GM19239 (cell line): ENCODE results near the gene PSD4.

ENCODE experiments used
- DNase-seq: peaks from one replicate; pipeline ENCODE4 v3.0.0; 2011; ENCODE audit warnings: low spot score; ENCODE audit not compliant: insufficient read length
- FAIRE-seq: peaks from 2 replicates; lab custom pipeline; 2011; peaks lifted over from hg19 to GRCh38; lab: Jason Lieb, UNC

Gene PSD4

DNA sequence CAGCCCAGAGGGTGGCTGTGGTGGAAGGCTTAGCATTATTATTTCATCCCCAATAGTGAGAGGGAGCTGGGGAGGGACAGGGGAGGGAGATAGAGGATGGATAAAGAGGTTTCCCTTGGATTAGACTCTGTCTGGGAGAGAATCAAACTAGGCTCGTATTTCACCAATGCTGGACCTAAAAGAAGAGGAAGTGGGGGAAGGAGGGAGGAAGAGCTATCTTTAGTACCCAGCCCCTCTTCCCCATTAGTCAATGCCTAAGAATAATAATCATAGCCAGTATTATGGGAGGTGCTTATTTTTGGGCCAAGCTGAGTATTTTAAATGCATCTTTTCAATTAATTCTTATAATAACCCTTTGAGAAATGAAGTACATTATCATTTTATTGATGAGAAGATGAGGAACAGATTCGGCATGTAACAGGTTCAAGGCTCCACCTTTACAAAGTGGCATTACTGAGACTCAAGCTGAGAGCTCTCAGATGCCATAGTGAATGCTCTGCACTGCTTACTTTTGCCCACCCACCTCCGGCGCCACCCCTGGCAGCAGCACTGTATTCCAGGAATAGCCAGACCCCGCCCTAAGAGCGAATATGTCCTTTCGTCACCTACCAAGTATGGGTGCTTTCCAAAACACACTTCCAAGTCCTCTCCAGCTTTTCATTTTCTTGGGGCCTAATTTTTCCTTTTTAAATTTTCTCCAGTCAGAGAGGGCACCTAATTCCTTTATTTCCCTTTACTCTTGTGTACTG is 83.9 kb downstream of the PSD4 start:
- DNase-seq (no peak), FAIRE-seq (no peak)

DNA sequence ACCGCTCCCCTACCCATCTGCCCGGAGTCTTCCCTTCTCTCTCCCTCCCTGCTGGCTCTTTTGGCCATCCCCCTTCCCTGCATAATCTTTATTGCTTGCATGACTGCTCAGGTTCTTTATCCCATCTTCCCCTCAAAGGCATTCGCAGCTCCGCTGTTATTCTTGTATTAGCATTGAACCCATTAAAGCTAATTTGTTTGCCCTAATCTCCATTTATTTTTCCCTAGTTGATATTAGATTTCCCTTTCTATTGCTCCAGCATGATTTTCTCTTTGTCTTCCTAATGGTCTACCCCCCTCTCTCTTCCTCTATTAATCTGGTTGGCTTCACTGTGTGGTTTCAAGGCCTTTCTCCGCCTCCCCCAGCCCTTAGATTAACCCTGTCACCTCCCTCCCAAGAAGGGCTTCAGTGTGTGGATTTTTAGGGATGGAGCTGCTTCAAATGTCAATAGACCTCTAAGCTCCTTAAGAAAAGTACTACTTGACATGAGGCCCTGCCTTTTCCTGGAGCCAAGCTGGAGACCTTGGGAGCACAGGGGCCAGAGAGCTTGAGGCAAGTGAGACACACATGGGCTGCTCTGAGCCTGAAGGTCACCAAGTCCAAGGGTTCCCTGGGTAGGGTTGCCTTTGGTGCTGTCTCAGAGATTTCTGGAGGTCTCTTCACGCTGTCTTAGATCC is 84.8 kb downstream of the PSD4 start:
- DNase-seq (no peak), FAIRE-seq (no peak)
